ENCODE measurements around the gene STIM2.

DNA sequence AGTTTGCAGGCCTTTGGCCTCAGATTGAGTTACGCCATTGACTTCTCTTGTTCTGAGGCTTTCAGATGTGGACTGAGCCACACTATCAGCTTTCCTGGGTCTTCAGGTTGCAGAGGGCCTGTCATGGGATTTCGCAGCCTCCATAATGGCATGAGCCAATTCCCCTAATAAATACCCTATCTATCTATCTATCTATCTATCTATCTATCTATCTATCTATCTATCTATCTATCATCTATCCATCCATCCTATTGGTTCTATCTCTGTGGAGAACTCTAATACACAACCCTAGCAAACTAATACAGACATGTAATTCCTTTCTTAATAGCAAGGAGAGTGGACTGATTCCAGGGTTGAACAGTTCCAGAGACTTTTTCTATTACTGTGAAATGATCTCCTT, 9.5 kb upstream of the STIM2 start:
- TF ChIP-seq POLR2AphosphoS5 (IDR thresholded peaks at IDR 0.05; ENCODE audit: borderline replicate concordance, low read depth, low read length) (no peak), EZH2 (IDR thresholded peaks at IDR 0.05) (no peak)

Data from SK-N-MC (cell line).